Measurements from ENCODE around the gene GPR27. TPM values are rescaled to one million over a fixed set of nuclear protein-coding genes. Genes with fewer than 3 reads are reported as not detected.

The GPR27 gene
- total RNA-seq, 1 experiment from 2014 or later, result not detected

GRCh38 chr3:71780430-71780829 is 26.8 kb downstream of the GPR27 start:
- ChIA-PET CTCF (no interaction called here), POLR2A (ENCODE audit: unreplicated experiment) (no interaction called here)
- no peak overlapping the region for H3K27ac ChIP-seq
- no peak for DNase-seq
- intact Hi-C loops (cut with micrococcal nuclease; ENCODE audit: unreplicated experiment), result no loop called here
- no peaks in the 10 kb centered on the region for H3F3A ChIP-seq (ENCODE audit: insufficient read depth, low read depth)
- peaks cover 5% of the 10 kb centered on the region; the same call in 1 of the 2 replicates for H3K27me3 ChIP-seq (ENCODE audit: insufficient read depth, low read depth)
- H3K9me3 ChIP-seq (ENCODE audit: insufficient read depth, low read depth), result no peaks in the 10 kb centered on the region
- H3K79me2 ChIP-seq (ENCODE audit: low read depth), result no peaks in the 10 kb centered on the region
- H3K9me2 ChIP-seq (ENCODE audit: insufficient read depth), result no peaks in the 10 kb centered on the region
- no peak overlapping the region for H3K4me2 ChIP-seq
- H2AFZ ChIP-seq, result no peak overlapping the region
- no peak overlapping the region for H3K4me3 ChIP-seq
- no peaks in the 10 kb centered on the region for H4K20me1 ChIP-seq (ENCODE audit: insufficient read depth)
- TF ChIP-seq EZH2 (IDR thresholded peaks at IDR 0.05; ENCODE audit: low read depth), result no peak
- TF ChIP-seq CTCF (conservative IDR thresholded peaks at IDR 0.05), result no peak
- BruUV-seq (replicated peaks), result no TSS peak
- H3K36me3 ChIP-seq (ENCODE audit: low read depth), result no peaks in the 10 kb centered on the region
- H3K4me1 ChIP-seq (replicated peaks; ENCODE audit: insufficient read depth), result no peaks in the 10 kb centered on the region

DNA sequence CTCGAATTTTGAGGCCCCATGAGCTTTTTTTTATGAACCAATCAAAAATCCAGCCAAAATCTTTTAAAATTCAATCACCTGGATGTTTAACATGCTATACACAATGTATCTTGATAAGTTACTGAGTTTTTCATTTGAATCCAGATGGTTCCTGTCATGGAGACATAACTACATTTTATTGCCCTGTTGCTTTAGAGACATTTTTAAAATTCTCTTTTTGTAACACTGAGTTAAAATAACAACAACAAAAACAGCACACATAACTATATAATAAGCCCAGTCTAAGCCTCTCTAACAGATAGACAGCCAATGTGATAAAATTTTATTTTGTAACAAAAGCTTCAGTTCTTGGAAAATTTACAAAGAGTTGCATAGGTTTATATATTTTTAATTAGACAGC is 29.5 kb downstream of the GPR27 start:
- H2AFZ ChIP-seq, result no peak overlapping the region
- no peaks in the 10 kb centered on the region for H3F3A ChIP-seq (ENCODE audit: insufficient read depth, low read depth)
- H3K4me3 ChIP-seq, result no peak overlapping the region
- no peak overlapping the region for H3K27ac ChIP-seq
- no peak for DNase-seq
- no peak for TF ChIP-seq EZH2 (IDR thresholded peaks at IDR 0.05; ENCODE audit: low read depth)
- no peaks in the 10 kb centered on the region for H3K4me1 ChIP-seq (replicated peaks; ENCODE audit: insufficient read depth)
- H3K4me2 ChIP-seq, result no peak overlapping the region
- intact Hi-C loops (cut with micrococcal nuclease; ENCODE audit: unreplicated experiment), result no loop called here
- H4K20me1 ChIP-seq (ENCODE audit: insufficient read depth), result no peaks in the 10 kb centered on the region
- H3K36me3 ChIP-seq (ENCODE audit: low read depth), result no peaks in the 10 kb centered on the region
- ChIA-PET CTCF (no interaction called here), POLR2A (ENCODE audit: unreplicated experiment) (no interaction called here)
- no peaks in the 10 kb centered on the region for H3K79me2 ChIP-seq (ENCODE audit: low read depth)
- peaks cover 5% of the 10 kb centered on the region; the same call in 1 of the 2 replicates for H3K27me3 ChIP-seq (ENCODE audit: insufficient read depth, low read depth)
- BruUV-seq (replicated peaks), result no TSS peak
- no peaks in the 10 kb centered on the region for H3K9me2 ChIP-seq (ENCODE audit: insufficient read depth)
- no peaks in the 10 kb centered on the region for H3K9me3 ChIP-seq (ENCODE audit: insufficient read depth, low read depth)

DNA sequence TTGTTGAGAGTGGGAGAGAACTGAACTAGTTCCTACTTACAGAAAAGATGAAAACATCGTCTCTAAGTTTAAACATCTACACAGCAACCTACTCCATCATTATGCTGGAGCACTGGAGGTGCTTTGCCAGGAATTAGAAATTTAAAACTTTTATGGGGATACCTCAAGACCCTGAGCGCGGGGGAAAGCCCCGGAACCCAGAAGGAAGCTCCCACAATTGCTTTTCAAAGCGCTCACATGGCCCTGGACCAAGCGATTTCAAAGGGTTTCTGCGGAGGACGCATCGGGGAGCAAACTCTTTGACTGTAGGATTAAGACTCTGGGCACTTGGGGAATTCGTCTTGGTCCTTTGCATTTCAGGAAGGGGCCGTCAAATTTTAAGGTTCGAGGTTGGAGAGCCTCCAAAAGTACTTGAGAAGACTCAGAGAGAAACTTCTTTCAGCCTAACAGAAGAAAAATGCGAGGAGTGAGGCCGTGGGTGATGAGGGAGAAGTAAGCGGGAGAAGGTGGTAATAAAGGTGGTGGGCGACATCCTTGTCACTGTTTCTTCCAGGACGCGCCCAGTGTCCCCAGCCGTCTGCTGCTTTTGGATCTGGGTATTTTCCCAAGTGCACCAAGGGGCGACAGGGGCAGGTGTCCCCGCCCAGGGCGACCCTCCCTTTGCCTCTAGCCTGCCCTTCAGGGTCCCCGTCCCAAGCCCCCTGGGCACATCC is 30.7 kb downstream of the GPR27 start:
- H3K79me2 ChIP-seq (ENCODE audit: low read depth), result no peaks in the 10 kb centered on the region
- CTCF ChIA-PET, result no interaction called here
- no peak overlapping the region for H3K27ac ChIP-seq
- POLR2A ChIA-PET (ENCODE audit: unreplicated experiment), result no interaction called here
- TF ChIP-seq CTCF (conservative IDR thresholded peaks at IDR 0.05) (no peak), EZH2 (IDR thresholded peaks at IDR 0.05; ENCODE audit: low read depth) (no peak)
- H4K20me1 ChIP-seq (ENCODE audit: insufficient read depth), result no peaks in the 10 kb centered on the region
- no peaks in the 10 kb centered on the region for H3K36me3 ChIP-seq (ENCODE audit: low read depth)
- H3K4me1 ChIP-seq (replicated peaks; ENCODE audit: insufficient read depth), result no peaks in the 10 kb centered on the region
- DNase-seq, result no peak
- no peak overlapping the region for H3K4me3 ChIP-seq
- intact Hi-C loops (cut with micrococcal nuclease; ENCODE audit: unreplicated experiment), result no loop called here
- H3F3A ChIP-seq (ENCODE audit: insufficient read depth, low read depth), result no peaks in the 10 kb centered on the region
- no peaks in the 10 kb centered on the region for H3K9me2 ChIP-seq (ENCODE audit: insufficient read depth)
- H3K4me2 ChIP-seq, result no peak overlapping the region
- no TSS peak for BruUV-seq (replicated peaks)
- no peaks in the 10 kb centered on the region for H3K9me3 ChIP-seq (ENCODE audit: insufficient read depth, low read depth)
- H2AFZ ChIP-seq, result no peak overlapping the region
- H3K27me3 ChIP-seq (ENCODE audit: insufficient read depth, low read depth), result no peaks in the 10 kb centered on the region

All from PC-9 (cell line).